H9 (cell line): ENCODE data around the gene CDH20. TPM values are rescaled to one million over a fixed set of nuclear protein-coding genes. Genes with fewer than 3 reads are reported as not detected.

Experiments used
- DNase-seq: peaks from one replicate; pipeline ENCODE4 v3.0.0-alpha.2; 2017
- H2AFZ ChIP-seq: one replicate; pipeline ENCODE4 v1.6.1; 2013; ENCODE audit warnings: mild to moderate bottlenecking, low read length, control low read depth, moderate library complexity
- H2AK5ac ChIP-seq: 2 replicates; pipeline ENCODE4 v1.6.1; 2013; ENCODE audit warnings: low read length, control low read depth, mixed read lengths; ENCODE audit not compliant: insufficient read length
- H2BK120ac ChIP-seq: one replicate; pipeline ENCODE4 v1.6.1; 2013; ENCODE audit warnings: low read depth, mild to moderate bottlenecking, low read length, control low read depth, inconsistent platforms; ENCODE audit not compliant: poor library complexity, severe bottlenecking
- H2BK12ac ChIP-seq: 2 replicates; pipeline ENCODE4 v1.6.1; 2013; ENCODE audit warnings: low read length, control low read depth, mixed read lengths, low read depth; ENCODE audit not compliant: insufficient read length
- H2BK15ac ChIP-seq: 2 replicates; pipeline ENCODE4 v1.6.1; 2013; ENCODE audit warnings: low read depth, low read length, control low read depth
- H2BK20ac ChIP-seq: one replicate; pipeline ENCODE4 v1.6.1; 2013; ENCODE audit warnings: low read depth, mild to moderate bottlenecking, low read length, control low read depth, inconsistent platforms; ENCODE audit not compliant: poor library complexity, severe bottlenecking
- H2BK5ac ChIP-seq: 2 replicates; pipeline ENCODE4 v1.6.1; 2013; ENCODE audit warnings: low read length, control low read depth, mixed read lengths; ENCODE audit not compliant: insufficient read length
- H3K14ac ChIP-seq: 2 replicates; pipeline ENCODE4 v1.6.1; 2013; ENCODE audit warnings: low read length, control low read depth; ENCODE audit not compliant: insufficient read depth
- H3K18ac ChIP-seq: 2 replicates; pipeline ENCODE4 v1.6.1; 2013; ENCODE audit warnings: low read depth, mild to moderate bottlenecking, mixed read lengths, low read length, control low read depth; ENCODE audit not compliant: insufficient read length
- H3K23ac ChIP-seq: 2 replicates; pipeline ENCODE4 v1.6.1; 2013; ENCODE audit warnings: low read length, control low read depth, mixed read lengths, low read depth; ENCODE audit not compliant: insufficient read length
- H3K23me2 ChIP-seq: 2 replicates; pipeline ENCODE4 v1.6.1; 2013; ENCODE audit warnings: low read depth, mild to moderate bottlenecking, mixed read lengths, low read length, control low read depth; ENCODE audit not compliant: insufficient read length, poor library complexity, severe bottlenecking
- H3K27ac ChIP-seq: 2 replicates; pipeline ENCODE4 v1.5.1; 2013; ENCODE audit warnings: low read length, control low read depth, mixed read lengths, low read depth; ENCODE audit not compliant: insufficient read length
- H3K27me3 ChIP-seq: 2 replicates; pipeline ENCODE4 v1.6.1; 2013; ENCODE audit warnings: low read length, control low read depth, inconsistent platforms; ENCODE audit not compliant: insufficient read depth
- H3K4ac ChIP-seq: 2 replicates; pipeline ENCODE4 v1.6.1; 2013; ENCODE audit warnings: low read depth, mild to moderate bottlenecking, control low read depth, inconsistent platforms, low read length, moderate library complexity
- H3K4me1 ChIP-seq: 2 replicates; pipeline ENCODE4 v1.6.1; 2013; ENCODE audit warnings: low read length, control low read depth, inconsistent platforms; ENCODE audit not compliant: insufficient read depth
- H3K4me2 ChIP-seq: 2 replicates; pipeline ENCODE4 v1.6.1; 2013; ENCODE audit warnings: low read length, control low read depth, mixed read lengths; ENCODE audit not compliant: insufficient read length, insufficient read depth
- H3K56ac ChIP-seq: 2 replicates; pipeline ENCODE4 v1.6.1; 2013; ENCODE audit warnings: low read depth, mild to moderate bottlenecking, mixed read lengths, low read length, control low read depth; ENCODE audit not compliant: insufficient read length
- H3K79me1 ChIP-seq: 2 replicates; pipeline ENCODE4 v1.6.1; 2013; ENCODE audit warnings: low read depth, mild to moderate bottlenecking, moderate library complexity, low read length, control low read depth, inconsistent platforms; ENCODE audit not compliant: insufficient read depth, poor library complexity, severe bottlenecking
- H3K79me2 ChIP-seq: 2 replicates; pipeline ENCODE4 v1.6.1; 2013; ENCODE audit warnings: low read length, control low read depth, inconsistent platforms; ENCODE audit not compliant: insufficient read depth
- H3K9ac ChIP-seq: 2 replicates; pipeline ENCODE4 v1.6.1; 2013; ENCODE audit warnings: low read length, control low read depth, mixed read lengths; ENCODE audit not compliant: insufficient read length; ENCODE audit errors: extremely low read depth
- H3K9me3 ChIP-seq: one replicate; pipeline ENCODE4 v1.6.1; 2013; ENCODE audit warnings: low read depth, low read length, inconsistent platforms; ENCODE audit not compliant: control insufficient read depth
- H3T11ph ChIP-seq: one replicate; pipeline ENCODE4 v1.6.1; 2013; ENCODE audit warnings: mild to moderate bottlenecking, low read length, control low read depth, inconsistent platforms
- H4K20me1 ChIP-seq: one replicate; pipeline ENCODE4 v1.6.1; 2013; ENCODE audit not compliant: control insufficient read depth, insufficient read length, insufficient read depth
- H4K5ac ChIP-seq: 2 replicates; pipeline ENCODE4 v1.6.1; 2013; ENCODE audit warnings: low read depth, mild to moderate bottlenecking, mixed read lengths, low read length, control low read depth; ENCODE audit not compliant: insufficient read length
- H4K8ac ChIP-seq: replicated peaks from 2 replicates; pipeline ENCODE4 v1.6.1; 2013; ENCODE audit warnings: low read length, control low read depth, mixed read lengths, low read depth; ENCODE audit not compliant: insufficient read length
- H4K91ac ChIP-seq: 2 replicates; pipeline ENCODE4 v1.6.1; 2013; ENCODE audit warnings: low read depth, mild to moderate bottlenecking, moderate library complexity, mixed read lengths, low read length, control low read depth; ENCODE audit not compliant: insufficient read length
- H3K27ac Mint-ChIP-seq, 3 experiments: 2 replicates in 2 of 3; 3 replicates in 1 of 3; pipeline ENCODE4 v1.8.0; 2020 to 2021; ENCODE audit warnings: mixed read lengths in 3 of 3, mild to moderate bottlenecking in 1 of 3, moderate library complexity in 1 of 3
- H3K27me3 Mint-ChIP-seq: 2 replicates; pipeline ENCODE4 v1.8.0; 2021; ENCODE audit warnings: low read depth, mild to moderate bottlenecking, moderate library complexity, mixed read lengths
- H3K36me3 Mint-ChIP-seq, 3 experiments: 2 replicates in 2 of 3; 3 replicates in 1 of 3; pipeline ENCODE4 v1.8.0; 2020 to 2021; ENCODE audit warnings: low read depth in 3 of 3, mixed read lengths in 3 of 3; ENCODE audit not compliant: insufficient read depth in 1 of 3
- H3K4me1 Mint-ChIP-seq, 2 experiments: 2 replicates each; pipeline ENCODE4 v1.8.0; 2020; ENCODE audit warnings: mixed read lengths in 2 of 2
- H3K4me3 Mint-ChIP-seq, 2 experiments: 2 replicates in 1 of 2; 3 replicates in 1 of 2; pipeline ENCODE4 v1.8.0; 2020 to 2021; ENCODE audit warnings: mild to moderate bottlenecking in 2 of 2, mixed read lengths in 2 of 2, moderate library complexity in 1 of 2
- H3K9me3 Mint-ChIP-seq, 2 experiments: 2 replicates in 1 of 2; 3 replicates in 1 of 2; pipeline ENCODE4 v1.8.0; 2020; ENCODE audit warnings: mild to moderate bottlenecking in 2 of 2, mixed read lengths in 2 of 2, moderate library complexity in 1 of 2
- WGBS: extraction: QIAGEN DNeasy Blood & Tissue Kit; methylation state at CpG from one replicate; pipeline ENCODE4 v1.1.7; 2013; ENCODE audit warnings: missing lambda C conversion rate, low lambda C conversion rate, mixed read lengths; ENCODE audit not compliant: insufficient read length; ENCODE audit errors: extremely low coverage; 5-methylcytosine and 5-hydroxymethylcytosine counted together
- total RNA-seq: library from RNA; stranded (reverse); gene quantifications from 2 replicates; pipeline ENCODE4 v1.2.1, GENCODE V29; 2021
- TF ChIP-seq, protein P1 (sequence below): fragments of 200-600 bp; sonication (generic); conservative IDR thresholded peaks from 3 replicates; pipeline ENCODE4 v1.8.0; 2021; ENCODE audit warnings: antibody characterized with exemption, mild to moderate bottlenecking

The CDH20 gene
- total RNA-seq, 1 experiment from 2014 or later, result not detected

GRCh38 chr18:61432590-61432989 lies 99.4 kb downstream of the CDH20 start:
- Histone ChIP-seq H3T11ph (no peak overlapping the region), H4K91ac (no peak overlapping the region), H2AK5ac (no peak overlapping the region), H3K79me2 (no peaks in the 10 kb centered on the region), H3K56ac (no peak overlapping the region), H3K4me2 (no peak overlapping the region), H3K23ac (no peak overlapping the region), H3K27me3 (no peaks in the 10 kb centered on the region), H3K9me3 (no peaks in the 10 kb centered on the region), H3K27ac (no peak overlapping the region), H2BK20ac (no peak overlapping the region), H3K79me1 (no peaks in the 10 kb centered on the region), H3K4ac (no peak overlapping the region), H3K18ac (no peak overlapping the region), H3K9ac (no peak overlapping the region), H4K5ac (no peak overlapping the region), H4K20me1 (no peaks in the 10 kb centered on the region), H2BK5ac (no peak overlapping the region), H4K8ac (no peak overlapping the region), H2BK12ac (no peak overlapping the region), H3K14ac (no peak overlapping the region), H3K4me1 (no peaks in the 10 kb centered on the region), H2BK15ac (no peak overlapping the region), H2AFZ (no peak overlapping the region), H2BK120ac (no peak overlapping the region), H3K23me2 (no peaks in the 10 kb centered on the region)
- H3K4me3 Mint-ChIP-seq, result no peak overlapping the region
- H3K27me3 Mint-ChIP-seq, result no peaks in the 10 kb centered on the region
- TF ChIP-seq, protein P1, sequence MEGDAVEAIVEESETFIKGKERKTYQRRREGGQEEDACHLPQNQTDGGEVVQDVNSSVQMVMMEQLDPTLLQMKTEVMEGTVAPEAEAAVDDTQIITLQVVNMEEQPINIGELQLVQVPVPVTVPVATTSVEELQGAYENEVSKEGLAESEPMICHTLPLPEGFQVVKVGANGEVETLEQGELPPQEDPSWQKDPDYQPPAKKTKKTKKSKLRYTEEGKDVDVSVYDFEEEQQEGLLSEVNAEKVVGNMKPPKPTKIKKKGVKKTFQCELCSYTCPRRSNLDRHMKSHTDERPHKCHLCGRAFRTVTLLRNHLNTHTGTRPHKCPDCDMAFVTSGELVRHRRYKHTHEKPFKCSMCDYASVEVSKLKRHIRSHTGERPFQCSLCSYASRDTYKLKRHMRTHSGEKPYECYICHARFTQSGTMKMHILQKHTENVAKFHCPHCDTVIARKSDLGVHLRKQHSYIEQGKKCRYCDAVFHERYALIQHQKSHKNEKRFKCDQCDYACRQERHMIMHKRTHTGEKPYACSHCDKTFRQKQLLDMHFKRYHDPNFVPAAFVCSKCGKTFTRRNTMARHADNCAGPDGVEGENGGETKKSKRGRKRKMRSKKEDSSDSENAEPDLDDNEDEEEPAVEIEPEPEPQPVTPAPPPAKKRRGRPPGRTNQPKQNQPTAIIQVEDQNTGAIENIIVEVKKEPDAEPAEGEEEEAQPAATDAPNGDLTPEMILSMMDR, result no peak
- no peaks in the 10 kb centered on the region for H3K9me3 Mint-ChIP-seq
- no CpG with 5 or more reads among the region's 1 CpG for WGBS
- peaks cover 0 to 4% of the 10 kb centered on the region in 2 experiments; a peak in 1 of 4 replicates for H3K4me1 Mint-ChIP-seq
- no peak for DNase-seq
- H3K36me3 Mint-ChIP-seq, result no peaks in the 10 kb centered on the region
- no peak overlapping the region for H3K27ac Mint-ChIP-seq
